HG02852 (cell line): ENCODE data around the gene SAYSD1.

Experiments used
- ATAC-seq: cut with Tn5 transposase; IDR thresholded peaks from one replicate; pipeline ENCODE4 v1.9.1; 2021; ENCODE audit warnings: mild to moderate bottlenecking, moderate library complexity; ENCODE audit not compliant: unreplicated experiment

The SAYSD1 gene

GRCh38 chr6:39108041-39108839 lies 6.7 kb downstream of the SAYSD1 start:
- no peak for ATAC-seq

- no peak for ATAC-seq
Measured at GRCh38 chr6:39107641-39108040, 7.3 kb downstream of the SAYSD1 start.

GRCh38 chr6:39107034-39107433 lies 8.0 kb downstream of the SAYSD1 start:
- ATAC-seq: no peak

- no peak for ATAC-seq
Measured at GRCh38 chr6:39104528-39104927, 10.5 kb downstream of the SAYSD1 start.

- no peak for ATAC-seq
Measured at GRCh38 chr6:39102821-39103136, 12.2 kb downstream of the SAYSD1 start.

GRCh38 chr6:39102071-39102820 lies 12.7 kb downstream of the SAYSD1 start:
- no peak for ATAC-seq

- no peak for ATAC-seq
Measured at GRCh38 chr6:39100358-39100757, 14.6 kb downstream of the SAYSD1 start.

- ATAC-seq: no peak
Measured at GRCh38 chr6:39095578-39095977, 19.4 kb downstream of the SAYSD1 start.

GRCh38 chr6:39093149-39093708 lies 21.8 kb downstream of the SAYSD1 start:
- no peak for ATAC-seq

GRCh38 chr6:39092124-39092523 lies 22.9 kb downstream of the SAYSD1 start:
- no peak for ATAC-seq

GRCh38 chr6:39091220-39091619 lies 23.8 kb downstream of the SAYSD1 start:
- no peak for ATAC-seq

- ATAC-seq: no peak
Measured at GRCh38 chr6:39090036-39090435, 24.9 kb downstream of the SAYSD1 start.

GRCh38 chr6:39088331-39088730 lies 26.7 kb downstream of the SAYSD1 start:
- ATAC-seq: no peak

- no peak for ATAC-seq
Measured at GRCh38 chr6:39087197-39087596, 27.8 kb downstream of the SAYSD1 start.

GRCh38 chr6:39086711-39087110 lies 28.3 kb downstream of the SAYSD1 start:
- peak; percentile 17 for ATAC-seq

- peak; percentile 88 for ATAC-seq
Measured at GRCh38 chr6:39086294-39086693, 28.7 kb downstream of the SAYSD1 start.

- ATAC-seq: no peak
Measured at GRCh38 chr6:39085129-39085797, 29.7 kb downstream of the SAYSD1 start.

GRCh38 chr6:39084506-39084905 lies 30.5 kb downstream of the SAYSD1 start:
- no peak for ATAC-seq

GRCh38 chr6:39083231-39083634 lies 31.8 kb downstream of the SAYSD1 start:
- ATAC-seq: no peak

GRCh38 chr6:39082310-39082709 lies 32.7 kb downstream of the SAYSD1 start:
- ATAC-seq: no peak

- ATAC-seq: no peak
Measured at GRCh38 chr6:39080246-39080875, 34.6 kb downstream of the SAYSD1 start.
